GM23338 (cell line): ENCODE results near the gene NFE2L3. TPM values are rescaled to one million over a fixed set of nuclear protein-coding genes. Genes with fewer than 3 reads are reported as not detected.

Source experiments
- ATAC-seq: fragments of 200-7000 bp; cut with Tn5 transposase; 3 replicates; pipeline ENCODE4 v1.9.1; 2020
- DNase-seq: peaks from one replicate; pipeline ENCODE4 v3.0.0-alpha.2; 2015; ENCODE audit warnings: low spot score
- H2AFZ ChIP-seq: fragments of 200-600 bp; sonication (generic); 2 replicates; pipeline ENCODE4 v1.8.0; 2016; ENCODE audit warnings: antibody characterized with exemption, mild to moderate bottlenecking, moderate library complexity
- H3F3A ChIP-seq: fragments of 200-600 bp; sonication (generic); replicated peaks from 2 replicates; pipeline ENCODE4 v1.8.0; 2017; ENCODE audit warnings: antibody characterized with exemption, mixed run types, low read depth
- H3K27ac ChIP-seq: fragments of 200-600 bp; sonication (generic); 2 replicates; pipeline ENCODE4 v1.6.1; 2016; ENCODE audit warnings: low read depth
- H3K27me3 ChIP-seq: fragments of 200-600 bp; sonication (generic); 2 replicates; pipeline ENCODE4 v1.8.0; 2016; ENCODE audit warnings: mild to moderate bottlenecking, mixed run types, moderate library complexity; ENCODE audit not compliant: insufficient read depth
- H3K36me3 ChIP-seq: fragments of 200-600 bp; sonication (generic); 2 replicates; pipeline ENCODE4 v1.8.0; 2016; ENCODE audit warnings: mild to moderate bottlenecking; ENCODE audit not compliant: insufficient read depth
- H3K4me1 ChIP-seq: fragments of 200-600 bp; sonication (generic); 2 replicates; pipeline ENCODE4 v1.8.0; 2016; ENCODE audit warnings: mild to moderate bottlenecking, moderate library complexity; ENCODE audit not compliant: insufficient read depth
- H3K4me2 ChIP-seq: fragments of 200-600 bp; sonication (generic); 2 replicates; pipeline ENCODE4 v1.7.1; 2017; ENCODE audit warnings: mixed run types
- H3K4me3 ChIP-seq: fragments of 200-600 bp; sonication (generic); 2 replicates; pipeline ENCODE4 v1.6.1; 2016; ENCODE audit warnings: mixed run types
- H3K79me2 ChIP-seq: fragments of 200-600 bp; sonication (generic); replicated peaks from 2 replicates; pipeline ENCODE4 v1.8.0; 2017; ENCODE audit warnings: mild to moderate bottlenecking; ENCODE audit not compliant: insufficient read depth
- H3K9me2 ChIP-seq: fragments of 200-600 bp; sonication (generic); 2 replicates; pipeline ENCODE4 v1.8.0; 2017; ENCODE audit not compliant: insufficient read depth
- H4K20me1 ChIP-seq: fragments of 200-600 bp; sonication (generic); replicated peaks from 2 replicates; pipeline ENCODE4 v1.8.0; 2017; ENCODE audit warnings: mild to moderate bottlenecking; ENCODE audit not compliant: insufficient read depth
- H3K27ac Mint-ChIP-seq: 2 replicates; pipeline ENCODE4 v1.8.0; 2020; ENCODE audit warnings: inconsistent platforms, mild to moderate bottlenecking, moderate library complexity, mixed read lengths
- H3K27me3 Mint-ChIP-seq: 3 replicates; pipeline ENCODE4 v1.8.0; 2022; ENCODE audit warnings: low read depth, mild to moderate bottlenecking, moderate library complexity, mixed read lengths, inconsistent platforms; ENCODE audit not compliant: insufficient read depth, poor library complexity
- H3K36me3 Mint-ChIP-seq: 3 replicates; pipeline ENCODE4 v1.8.0; 2021; ENCODE audit warnings: low read depth, mild to moderate bottlenecking, inconsistent platforms, moderate library complexity, mixed read lengths
- H3K4me1 Mint-ChIP-seq: 3 replicates; pipeline ENCODE4 v1.8.0; 2020; ENCODE audit warnings: mild to moderate bottlenecking, inconsistent platforms, mixed read lengths
- H3K4me3 Mint-ChIP-seq: 3 replicates; pipeline ENCODE4 v1.8.0; 2021; ENCODE audit warnings: moderate library complexity, mild to moderate bottlenecking, inconsistent platforms, mixed read lengths
- H3K9me3 Mint-ChIP-seq: 3 replicates; pipeline ENCODE4 v1.8.0; 2020; ENCODE audit warnings: moderate library complexity, mild to moderate bottlenecking, inconsistent platforms, mixed read lengths
- CREB1 ChIP-seq: fragments of 250-450 bp; sonication (Bioruptor Pico); IDR thresholded peaks from 2 replicates; pipeline ENCODE4 v1.5.0; 2020; ENCODE audit warnings: low read depth, mild to moderate bottlenecking, moderate library complexity
- EZH2phosphoT487 ChIP-seq: fragments of 200-600 bp; sonication (generic); IDR thresholded peaks from one replicate; pipeline ENCODE4 v1.8.1; 2018; ENCODE audit warnings: antibody characterized with exemption; ENCODE audit not compliant: unreplicated experiment
- JUNB ChIP-seq: IDR thresholded peaks from one replicate; pipeline ENCODE4 v1.6.1; 2016; ENCODE audit warnings: antibody characterized with exemption; ENCODE audit not compliant: unreplicated experiment
- NANOG ChIP-seq: IDR thresholded peaks from 2 replicates; pipeline ENCODE4 v1.6.1; 2016; ENCODE audit warnings: antibody characterized with exemption, borderline replicate concordance
- POLR2AphosphoS5 ChIP-seq: IDR thresholded peaks from 2 replicates; pipeline ENCODE4 v1.6.1; 2016; ENCODE audit warnings: antibody characterized with exemption, low read depth
- STAT1 ChIP-seq: IDR thresholded peaks from one replicate; pipeline ENCODE4 v1.6.1; 2016; ENCODE audit warnings: antibody characterized with exemption; ENCODE audit not compliant: unreplicated experiment
- ZNF114 ChIP-seq: fragments of 250-450 bp; sonication (Bioruptor Pico); IDR thresholded peaks from 2 replicates; pipeline ENCODE4 v1.5.0; 2020; ENCODE audit warnings: mild to moderate bottlenecking, moderate library complexity
- ZNF331 ChIP-seq: fragments of 250-450 bp; sonication (Bioruptor Pico); IDR thresholded peaks from 2 replicates; pipeline ENCODE4 v1.5.0; 2020; ENCODE audit warnings: low read depth, mild to moderate bottlenecking, moderate library complexity
- polyA plus RNA-seq: library from polyadenylated mRNA; unstranded; fragments of >200 nt; fragmentation: Nextera tagmentation; extraction: Ambion mirVana; gene quantifications from 2 replicates; pipeline ENCODE4 v1.2.1, GENCODE V29; 2016
- total RNA-seq: library from RNA; depleted of rRNA; stranded (reverse); fragments of >200 nt; shearing (Covaris generic); gene quantifications from 2 replicates; pipeline ENCODE4 v1.2.3, GENCODE V29; 2014
- TF ChIP-seq, protein P1 (sequence below): IDR thresholded peaks from one replicate; pipeline ENCODE4 v1.6.1; 2018; ENCODE audit warnings: antibody characterized with exemption; ENCODE audit not compliant: unreplicated experiment
- TF ChIP-seq, protein P2 (sequence below), 2 experiments: fragments of 200-600 bp in 1 of 2; sonication (generic) in 1 of 2; conservative IDR thresholded peaks; 2 replicates each; pipeline versions ENCODE4 v1.5.1 to v1.6.1; 2016 to 2017; ENCODE audit warnings: antibody characterized with exemption in 2 of 2, low read depth in 2 of 2, mild to moderate bottlenecking in 2 of 2, moderate library complexity in 1 of 2
- TF ChIP-seq, protein P3 (sequence below): IDR thresholded peaks from 2 replicates; pipeline ENCODE4 v1.6.1; 2016; ENCODE audit warnings: antibody characterized with exemption

NFE2L3 gene
- total and polyA plus RNA-seq, 2 experiments from 2014 or later = 62.0 to 142 TPM

DNA sequence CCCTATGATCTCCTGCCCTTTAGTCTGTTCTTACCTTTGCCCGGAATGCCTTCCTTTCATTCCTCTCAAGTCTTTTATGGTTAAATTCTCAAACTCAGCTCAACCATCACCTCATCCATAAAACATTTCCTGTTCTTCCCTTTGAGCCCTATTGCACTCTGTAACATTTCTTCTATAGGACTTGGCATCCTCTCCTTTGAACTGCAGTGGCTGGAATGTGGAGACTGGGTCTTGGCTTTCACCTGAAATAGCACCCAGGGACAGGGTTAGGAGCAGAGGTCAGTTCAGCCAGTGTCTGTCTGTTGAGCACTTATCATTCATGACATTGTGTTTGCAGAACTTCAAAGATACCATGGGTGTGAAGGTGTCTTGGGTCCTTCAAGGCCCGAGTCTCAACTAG is 7.2 kb downstream of the NFE2L3 start:
- peaks cover 62% of the 10 kb centered on the region for H4K20me1 ChIP-seq
- H3K4me3 ChIP-seq = no peak overlapping the region
- 0 out of 2 replicates have a peak, but pooled peaks cover 2% of the 10 kb centered on the region for H3F3A ChIP-seq
- no peaks in the 10 kb centered on the region for H3K36me3 ChIP-seq
- Mint-ChIP-seq H3K27ac (peak overlapping the region; percentile 40), H3K9me3 (peaks cover 12% of the 10 kb centered on the region; the same call in 2 of the 3 replicates), H3K4me3 (peak overlapping the region; percentile 35; the same call in 2 of the 3 replicates), H3K36me3 (peaks cover 78% of the 10 kb centered on the region), H3K27me3 (peaks cover 15% of the 10 kb centered on the region), H3K4me1 (peaks cover 68% of the 10 kb centered on the region)
- H3K9me2 ChIP-seq = no peaks in the 10 kb centered on the region
- DNase-seq (peak; percentile 42), ATAC-seq (peak; percentile 16)
- TF ChIP-seq STAT1 = no peak
- no peak for TF ChIP-seq ZNF114
- no peak for TF ChIP-seq CREB1
- TF ChIP-seq EZH2phosphoT487 = no peak
- no peak for TF ChIP-seq JUNB
- no peak for TF ChIP-seq ZNF331 (CRISPR knock-in tag)
- TF ChIP-seq, protein P1, sequence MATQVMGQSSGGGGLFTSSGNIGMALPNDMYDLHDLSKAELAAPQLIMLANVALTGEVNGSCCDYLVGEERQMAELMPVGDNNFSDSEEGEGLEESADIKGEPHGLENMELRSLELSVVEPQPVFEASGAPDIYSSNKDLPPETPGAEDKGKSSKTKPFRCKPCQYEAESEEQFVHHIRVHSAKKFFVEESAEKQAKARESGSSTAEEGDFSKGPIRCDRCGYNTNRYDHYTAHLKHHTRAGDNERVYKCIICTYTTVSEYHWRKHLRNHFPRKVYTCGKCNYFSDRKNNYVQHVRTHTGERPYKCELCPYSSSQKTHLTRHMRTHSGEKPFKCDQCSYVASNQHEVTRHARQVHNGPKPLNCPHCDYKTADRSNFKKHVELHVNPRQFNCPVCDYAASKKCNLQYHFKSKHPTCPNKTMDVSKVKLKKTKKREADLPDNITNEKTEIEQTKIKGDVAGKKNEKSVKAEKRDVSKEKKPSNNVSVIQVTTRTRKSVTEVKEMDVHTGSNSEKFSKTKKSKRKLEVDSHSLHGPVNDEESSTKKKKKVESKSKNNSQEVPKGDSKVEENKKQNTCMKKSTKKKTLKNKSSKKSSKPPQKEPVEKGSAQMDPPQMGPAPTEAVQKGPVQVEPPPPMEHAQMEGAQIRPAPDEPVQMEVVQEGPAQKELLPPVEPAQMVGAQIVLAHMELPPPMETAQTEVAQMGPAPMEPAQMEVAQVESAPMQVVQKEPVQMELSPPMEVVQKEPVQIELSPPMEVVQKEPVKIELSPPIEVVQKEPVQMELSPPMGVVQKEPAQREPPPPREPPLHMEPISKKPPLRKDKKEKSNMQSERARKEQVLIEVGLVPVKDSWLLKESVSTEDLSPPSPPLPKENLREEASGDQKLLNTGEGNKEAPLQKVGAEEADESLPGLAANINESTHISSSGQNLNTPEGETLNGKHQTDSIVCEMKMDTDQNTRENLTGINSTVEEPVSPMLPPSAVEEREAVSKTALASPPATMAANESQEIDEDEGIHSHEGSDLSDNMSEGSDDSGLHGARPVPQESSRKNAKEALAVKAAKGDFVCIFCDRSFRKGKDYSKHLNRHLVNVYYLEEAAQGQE = no peak
- no peak overlapping the region for H2AFZ ChIP-seq
- no peak overlapping the region for H3K27ac ChIP-seq
- no peaks in the 10 kb centered on the region for H3K27me3 ChIP-seq
- H3K4me1 ChIP-seq = peaks cover 74% of the 10 kb centered on the region
- peaks cover 100% of the 10 kb centered on the region for H3K79me2 ChIP-seq
- peak overlapping the region; percentile 76 for H3K4me2 ChIP-seq

DNA sequence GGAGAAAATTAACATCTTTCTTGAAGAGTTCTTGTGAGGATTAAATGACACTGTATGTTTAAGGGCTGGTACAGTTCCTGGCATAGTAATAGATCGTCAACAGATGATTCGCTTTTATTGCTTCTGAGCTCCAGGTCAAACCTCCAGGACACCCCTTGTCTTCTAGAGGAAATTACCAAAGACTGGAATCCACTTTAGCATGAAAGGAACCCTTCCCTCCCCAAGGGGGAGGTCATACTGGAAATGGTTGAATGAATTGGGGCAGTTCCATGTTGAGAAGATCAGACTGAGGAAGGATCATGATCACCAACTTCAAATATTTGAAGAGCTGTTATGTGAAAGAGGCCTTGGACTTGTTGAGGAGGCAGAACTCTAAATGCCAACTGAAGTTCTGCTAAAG is 8.9 kb downstream of the NFE2L3 start:
- Mint-ChIP-seq H3K27me3 (peaks cover 15% of the 10 kb centered on the region), H3K27ac (peak overlapping the region; percentile 83), H3K36me3 (peaks cover 68% of the 10 kb centered on the region), H3K4me1 (peaks cover 57% of the 10 kb centered on the region), H3K9me3 (peaks cover 16% of the 10 kb centered on the region; the same call in 2 of the 3 replicates), H3K4me3 (peak overlapping the region; percentile 37; the same call in 2 of the 3 replicates)
- Histone ChIP-seq H4K20me1 (peaks cover 74% of the 10 kb centered on the region), H3K27ac (no peak overlapping the region), H3K79me2 (peaks cover 100% of the 10 kb centered on the region), H2AFZ (no peak overlapping the region), H3K4me3 (no peak overlapping the region; the same call in 1 of the 2 replicates), H3K4me1 (peaks cover 69% of the 10 kb centered on the region), H3K4me2 (peak overlapping the region; percentile 24), H3K27me3 (no peaks in the 10 kb centered on the region), H3K36me3 (no peaks in the 10 kb centered on the region), H3K9me2 (no peaks in the 10 kb centered on the region), H3F3A (no peaks in the 10 kb centered on the region)
- no peak for DNase-seq
- no peak for ATAC-seq
- TF ChIP-seq, protein P2, sequence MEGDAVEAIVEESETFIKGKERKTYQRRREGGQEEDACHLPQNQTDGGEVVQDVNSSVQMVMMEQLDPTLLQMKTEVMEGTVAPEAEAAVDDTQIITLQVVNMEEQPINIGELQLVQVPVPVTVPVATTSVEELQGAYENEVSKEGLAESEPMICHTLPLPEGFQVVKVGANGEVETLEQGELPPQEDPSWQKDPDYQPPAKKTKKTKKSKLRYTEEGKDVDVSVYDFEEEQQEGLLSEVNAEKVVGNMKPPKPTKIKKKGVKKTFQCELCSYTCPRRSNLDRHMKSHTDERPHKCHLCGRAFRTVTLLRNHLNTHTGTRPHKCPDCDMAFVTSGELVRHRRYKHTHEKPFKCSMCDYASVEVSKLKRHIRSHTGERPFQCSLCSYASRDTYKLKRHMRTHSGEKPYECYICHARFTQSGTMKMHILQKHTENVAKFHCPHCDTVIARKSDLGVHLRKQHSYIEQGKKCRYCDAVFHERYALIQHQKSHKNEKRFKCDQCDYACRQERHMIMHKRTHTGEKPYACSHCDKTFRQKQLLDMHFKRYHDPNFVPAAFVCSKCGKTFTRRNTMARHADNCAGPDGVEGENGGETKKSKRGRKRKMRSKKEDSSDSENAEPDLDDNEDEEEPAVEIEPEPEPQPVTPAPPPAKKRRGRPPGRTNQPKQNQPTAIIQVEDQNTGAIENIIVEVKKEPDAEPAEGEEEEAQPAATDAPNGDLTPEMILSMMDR (conservative IDR thresholded peaks at IDR 0.05; ENCODE audit: low read depth in 2 of 2) = no peak
- TF ChIP-seq ZNF331 (CRISPR knock-in tag) (no peak), POLR2AphosphoS5 (no peak), STAT1 (no peak), CREB1 (no peak), NANOG (no peak), ZNF114 (no peak)
- TF ChIP-seq, protein P1 = no peak
- TF ChIP-seq, protein P3, sequence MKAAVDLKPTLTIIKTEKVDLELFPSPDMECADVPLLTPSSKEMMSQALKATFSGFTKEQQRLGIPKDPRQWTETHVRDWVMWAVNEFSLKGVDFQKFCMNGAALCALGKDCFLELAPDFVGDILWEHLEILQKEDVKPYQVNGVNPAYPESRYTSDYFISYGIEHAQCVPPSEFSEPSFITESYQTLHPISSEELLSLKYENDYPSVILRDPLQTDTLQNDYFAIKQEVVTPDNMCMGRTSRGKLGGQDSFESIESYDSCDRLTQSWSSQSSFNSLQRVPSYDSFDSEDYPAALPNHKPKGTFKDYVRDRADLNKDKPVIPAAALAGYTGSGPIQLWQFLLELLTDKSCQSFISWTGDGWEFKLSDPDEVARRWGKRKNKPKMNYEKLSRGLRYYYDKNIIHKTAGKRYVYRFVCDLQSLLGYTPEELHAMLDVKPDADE = no peak
